AG04449 (cell line): ENCODE data around the gene IMMP2L.

Experiments
- CTCF ChIA-PET: fragments of 350-600 bp; formaldehyde crosslinking; extraction: SDS; loops from one replicate; lab custom pipeline; 2021; ENCODE audit warnings: antibody characterized with exemption; lab: Yijun Ruan, JAX
- POLR2A ChIA-PET: fragments of 400-600, 350-600 bp; formaldehyde crosslinking; extraction: SDS; loops from one replicate; lab custom pipeline; 2020; ENCODE audit warnings: antibody characterized with exemption, inconsistent platforms; lab: Yijun Ruan, JAX
- DNase-seq: peaks from one replicate; pipeline ENCODE4 v3.0.0-alpha.2; 2010; ENCODE audit warnings: low read depth, low spot score
- H3K4me3 ChIP-seq: 2 replicates; pipeline ENCODE4 v1.5.1; 2011; ENCODE audit warnings: low read depth, mild to moderate bottlenecking, control low read depth, low read length
- CTCF ChIP-seq: IDR thresholded peaks from one replicate; pipeline ENCODE4 v1.5.1; 2011; ENCODE audit warnings: mild to moderate bottlenecking, moderate library complexity, low read length, control low read depth, inconsistent platforms; ENCODE audit not compliant: insufficient read depth; ENCODE audit errors: missing control alignments

IMMP2L gene

GRCh38 chr7:111067251-111067650, 495.0 kb downstream of the IMMP2L start:
- CTCF ChIA-PET, result interaction anchor here (0.9 kb wide), 1 partner anchor 26 kb away, joined by 3 read pairs; no protein-coding TSS in a partner anchor

GRCh38 chr7:111063166-111063565, 499.1 kb downstream of the IMMP2L start:
- ChIA-PET CTCF (interaction anchor here (1.6 kb wide), 1 partner anchor 26 kb away, joined by 3 read pairs; no protein-coding TSS in a partner anchor), POLR2A (no interaction called here)
- H3K4me3 ChIP-seq, result no peak overlapping the region
- no peak for DNase-seq
- TF ChIP-seq CTCF, result no peak

More at GRCh38 chr7:111067251-111067650, 495.0 kb downstream of the IMMP2L start:
- no peak overlapping the region for H3K4me3 ChIP-seq
- no peak for DNase-seq
- POLR2A ChIA-PET, result no interaction called here
- TF ChIP-seq CTCF, result no peak

- CTCF ChIA-PET, result no interaction called here
- DNase-seq, result no peak
- TF ChIP-seq CTCF, result no peak
- POLR2A ChIA-PET, result no interaction called here
- H3K4me3 ChIP-seq, result no peak overlapping the region
Observed at GRCh38 chr7:111059833-111060232, 502.5 kb downstream of the IMMP2L start.

GRCh38 chr7:111057066-111057465, 505.2 kb downstream of the IMMP2L start:
- no peak for TF ChIP-seq CTCF
- CTCF ChIA-PET, result no interaction called here
- no peak overlapping the region for H3K4me3 ChIP-seq
- POLR2A ChIA-PET, result no interaction called here
- no peak for DNase-seq

- no peak overlapping the region for H3K4me3 ChIP-seq
- no peak for DNase-seq
- ChIA-PET POLR2A (no interaction called here), CTCF (no interaction called here)
- TF ChIP-seq CTCF, result no peak
Observed at GRCh38 chr7:111056371-111056770, 505.9 kb downstream of the IMMP2L start.

- POLR2A ChIA-PET, result no interaction called here
- no peak overlapping the region for H3K4me3 ChIP-seq
- no peak for DNase-seq
- CTCF ChIA-PET, result no interaction called here
- no peak for TF ChIP-seq CTCF
Observed at GRCh38 chr7:111053035-111053434, 509.3 kb downstream of the IMMP2L start.
